RWPE1 (cell line): Measurements from ENCODE around the gene EIF4G1.

ENCODE experiments used
- CTCF ChIA-PET: fragments of 350-600 bp; sonication (Branson Sonifier 250); formaldehyde crosslinking; extraction: SDS; loops from one replicate; lab custom pipeline; 2021; lab: Yijun Ruan, JAX
- POLR2A ChIA-PET: fragments of 400-600 bp; formaldehyde crosslinking; extraction: SDS; loops from one replicate; lab custom pipeline; 2020; ENCODE audit warnings: antibody characterized with exemption; ENCODE audit not compliant: low non-redundant PET; lab: Yijun Ruan, JAX
- DNase-seq: peaks from one replicate; pipeline ENCODE4 v3.0.0; 2012; ENCODE audit warnings: low spot score
- H3K27ac ChIP-seq: fragments of 450-650 bp; 2 replicates; pipeline ENCODE4 v1.5.1; 2017
- CTCF ChIP-seq: fragments of 450-650 bp; conservative IDR thresholded peaks from 2 replicates; pipeline ENCODE4 v1.5.1; 2017; ENCODE audit warnings: low read depth, mild to moderate bottlenecking

The EIF4G1 gene

DNA sequence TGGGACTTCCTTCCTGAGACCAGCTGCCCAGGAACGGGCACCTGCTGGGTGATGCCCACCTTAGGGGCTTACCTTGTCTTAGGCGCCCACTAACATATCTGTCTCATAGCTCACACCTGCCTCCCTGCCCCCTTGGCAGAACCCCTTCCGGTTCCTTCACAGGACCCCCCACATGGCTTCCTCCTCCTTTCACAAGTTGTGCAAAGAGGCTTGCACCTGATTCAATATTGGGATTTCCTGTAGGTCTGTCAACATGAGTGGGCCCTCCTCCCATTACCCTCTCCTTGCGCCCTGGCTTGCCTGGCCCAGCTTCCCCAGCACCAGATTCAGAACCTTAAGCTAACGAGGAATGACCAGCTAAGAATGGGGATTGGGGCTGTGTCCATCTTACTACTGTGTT is 63.0 kb downstream of the EIF4G1 start:
- ChIA-PET CTCF (interaction anchor here (0.8 kb wide), 1 partner anchor 164 kb away, joined by 3 read pairs; no protein-coding TSS in a partner anchor), POLR2A (no interaction called here)
- TF ChIP-seq CTCF = no peak
- H3K27ac ChIP-seq = no peak overlapping the region
- no peak for DNase-seq

DNA sequence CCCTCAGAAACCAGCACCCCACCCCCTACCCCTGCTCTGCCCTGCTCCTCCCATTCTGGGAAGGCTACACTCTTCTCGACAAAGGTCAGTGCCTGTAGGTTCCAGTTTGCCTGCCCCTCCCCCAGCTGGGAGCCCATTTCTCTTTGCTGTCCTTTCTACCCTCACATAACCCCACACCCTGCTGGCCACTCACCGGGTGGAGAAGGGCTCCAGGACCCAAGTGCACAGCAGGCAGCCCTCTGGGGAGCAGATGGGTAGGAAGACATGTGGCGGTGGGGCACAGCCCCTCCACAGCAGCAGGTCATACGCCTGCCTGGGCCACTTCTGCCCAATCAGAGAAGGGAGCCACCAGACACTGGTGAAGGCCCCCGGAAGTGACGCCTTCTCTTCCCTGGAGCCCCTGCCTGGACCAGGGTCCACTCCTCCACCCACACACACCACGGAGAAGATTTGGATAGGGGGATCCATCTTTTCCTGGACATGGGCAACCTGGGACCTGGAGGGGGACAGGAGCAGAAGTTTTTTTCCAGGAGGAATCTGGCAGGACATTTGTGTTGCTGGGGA is 63.6 kb downstream of the EIF4G1 start, which contains the start of gene THPO:
Gene THPO, minus strand, starts transcription at position 326 of the 564 bp plus-strand sequence. CDS start 1,948 bp downstream, outside the sequence.
- ChIA-PET POLR2A (no interaction called here), CTCF (interaction anchor here (1.1 to 1.2 kb wide), 2 partner anchors 136 to 164 kb away, joined by 4 read pairs; no protein-coding TSS in a partner anchor)
- no peak within 1 kb of the TSS for H3K27ac ChIP-seq
- TF ChIP-seq CTCF = no peak
- DNase-seq = no peak

DNA sequence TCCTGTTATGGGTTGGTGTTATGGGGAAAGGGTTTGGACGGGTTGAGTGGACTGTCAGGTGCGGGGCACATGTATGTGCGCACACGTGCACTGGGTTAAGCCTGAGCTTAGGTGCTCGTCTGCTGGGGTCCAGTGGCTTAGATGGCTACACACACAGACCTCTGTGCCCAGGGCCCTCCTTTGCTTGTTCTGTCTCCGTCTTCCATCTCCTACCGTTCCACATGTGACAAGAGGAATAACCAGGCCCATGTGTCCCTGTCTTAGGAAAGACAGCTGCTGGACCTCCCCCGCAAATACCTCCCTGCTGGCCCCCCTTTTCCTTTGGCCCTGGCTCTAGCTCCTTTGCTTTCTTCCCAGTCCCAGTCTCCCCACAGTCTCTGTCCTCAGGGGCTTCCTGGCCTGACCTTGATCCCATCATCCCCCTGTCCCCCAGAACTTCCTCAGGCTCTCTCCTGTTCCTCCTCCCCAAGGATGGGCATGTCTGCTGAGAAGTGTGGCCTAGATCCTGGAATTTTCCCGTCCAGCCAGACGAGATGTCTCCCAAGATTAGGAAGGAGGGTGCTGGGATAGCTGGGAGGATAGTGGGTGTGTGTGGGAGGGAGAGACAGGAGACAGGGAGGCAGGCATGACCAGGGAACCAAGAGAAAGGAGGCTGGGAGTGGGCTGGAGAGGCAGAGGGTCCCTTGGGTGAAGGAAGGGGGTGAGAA is 64.4 kb downstream of the EIF4G1 start:
- CTCF ChIA-PET = interaction anchor here (0.8 to 1.2 kb wide), 4 partner anchors 90 to 163 kb away, joined by 3 to 4 read pairs (median 4); no protein-coding TSS in a partner anchor
- POLR2A ChIA-PET = no interaction called here
- H3K27ac ChIP-seq = no peak overlapping the region
- no peak for TF ChIP-seq CTCF
- no peak for DNase-seq

DNA sequence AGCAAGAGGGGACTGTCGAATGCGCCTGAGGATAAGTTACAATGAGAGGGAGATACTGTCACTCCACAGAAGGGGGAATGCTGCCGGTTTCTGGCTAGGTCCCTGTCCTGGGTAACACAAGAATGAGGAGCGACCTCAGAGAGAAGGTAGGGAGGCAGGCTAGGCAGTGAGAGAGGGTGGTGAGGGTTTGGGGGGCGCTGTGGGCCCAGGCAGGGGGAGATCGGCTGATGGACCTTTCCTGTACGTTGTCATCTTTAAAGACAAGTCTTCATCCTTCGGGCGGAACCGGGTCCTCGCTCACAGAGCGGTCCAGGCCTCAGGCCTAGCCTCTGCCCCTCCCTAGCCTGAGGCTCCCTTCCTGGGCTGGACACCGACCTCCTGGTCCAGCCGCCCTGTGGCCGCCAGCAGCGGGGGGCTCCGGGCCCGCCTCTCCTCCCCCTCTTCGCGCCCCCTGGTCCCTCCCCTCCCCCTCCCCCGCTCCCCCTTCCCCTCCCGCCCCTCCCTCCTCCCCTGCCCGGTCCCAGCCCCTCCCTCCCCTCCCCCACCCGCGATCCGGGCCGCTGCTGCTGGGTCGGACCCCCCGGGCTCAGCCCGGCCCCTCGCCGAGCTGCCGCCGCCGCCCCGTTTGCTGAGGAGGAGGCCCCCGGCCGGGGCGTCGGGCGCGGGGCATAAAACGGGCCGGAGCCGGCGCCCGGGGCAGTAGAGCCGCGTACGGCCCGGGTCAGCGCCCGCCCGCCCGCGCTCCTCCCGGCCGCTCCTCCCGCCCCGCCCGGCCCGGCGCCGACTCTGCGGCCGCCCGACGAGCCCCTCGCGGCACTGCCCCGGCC is 65.2 kb downstream of the EIF4G1 start, which contains the start of gene CHRD:
Gene CHRD, plus strand, starts transcription at position 697 of the 827 bp plus-strand sequence. CDS start 265 bp downstream, outside the sequence.
- POLR2A ChIA-PET = no interaction called here
- TF ChIP-seq CTCF = no peak
- no peak for DNase-seq
- no peak within 1 kb of the TSS for H3K27ac ChIP-seq
- CTCF ChIA-PET = interaction anchor here (0.9 to 2.3 kb wide), 3 partner anchors 89 to 162 kb away, joined by 3 to 8 read pairs (median 4); no protein-coding TSS in a partner anchor

- no peak overlapping the region for H3K27ac ChIP-seq
- ChIA-PET POLR2A (no interaction called here), CTCF (interaction anchor here (1.3 to 2.3 kb wide), 2 partner anchors 9 to 133 kb away, joined by 7 to 8 read pairs; no protein-coding TSS in a partner anchor)
These were observed 65.8 kb downstream of the EIF4G1 start for GRCh38 chr3:184380185-184380626.

More at GRCh38 chr3:184380185-184380626, 65.8 kb downstream of the EIF4G1 start:
- TF ChIP-seq CTCF = no peak
- DNase-seq = peak; percentile 54
